Islet precursor cell (in vitro differentiated cells): Measurements from ENCODE around the gene CCBE1.

ENCODE experiments used
- DNase-seq: peaks from one replicate; pipeline ENCODE4 v3.0.0-alpha.2; 2018

Gene CCBE1

DNA sequence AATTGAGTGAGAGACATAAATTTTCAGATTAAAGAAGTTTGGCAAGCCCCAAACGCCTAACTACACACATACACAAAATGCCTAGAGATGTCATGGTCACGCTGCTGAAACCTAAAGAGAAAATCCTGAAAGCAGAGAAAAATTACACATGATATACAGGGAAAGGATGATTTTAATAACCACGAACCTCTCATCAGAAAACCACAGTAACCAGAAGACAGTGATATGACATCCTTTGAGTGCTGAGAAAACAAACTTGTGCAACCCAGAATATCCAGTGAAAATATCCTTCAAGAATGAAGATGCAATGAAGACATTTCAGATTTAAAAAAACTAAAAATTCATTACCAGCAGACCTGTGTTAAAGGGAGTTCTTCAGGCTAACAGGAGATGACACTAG is 215.8 kb downstream of the CCBE1 start:
- DNase-seq, result no peak

DNA sequence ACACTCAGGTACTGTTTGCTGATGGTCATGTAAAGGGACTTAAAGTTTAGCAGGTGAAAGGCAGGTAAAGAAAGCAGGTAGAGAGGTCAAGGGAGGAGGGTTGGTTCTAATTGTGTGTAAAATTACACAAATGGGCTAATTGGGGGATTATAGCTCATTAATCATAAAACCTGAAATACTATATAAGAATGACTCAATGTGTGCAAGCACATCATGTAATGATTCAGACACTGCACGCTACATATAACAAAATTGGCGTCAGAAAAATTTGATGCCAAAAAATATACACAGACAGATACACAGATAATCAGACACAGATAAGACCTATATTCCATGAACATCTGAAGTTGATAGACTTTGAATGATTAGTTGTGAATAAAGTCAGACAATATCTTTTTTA is 217.4 kb downstream of the CCBE1 start:
- no peak for DNase-seq

DNA sequence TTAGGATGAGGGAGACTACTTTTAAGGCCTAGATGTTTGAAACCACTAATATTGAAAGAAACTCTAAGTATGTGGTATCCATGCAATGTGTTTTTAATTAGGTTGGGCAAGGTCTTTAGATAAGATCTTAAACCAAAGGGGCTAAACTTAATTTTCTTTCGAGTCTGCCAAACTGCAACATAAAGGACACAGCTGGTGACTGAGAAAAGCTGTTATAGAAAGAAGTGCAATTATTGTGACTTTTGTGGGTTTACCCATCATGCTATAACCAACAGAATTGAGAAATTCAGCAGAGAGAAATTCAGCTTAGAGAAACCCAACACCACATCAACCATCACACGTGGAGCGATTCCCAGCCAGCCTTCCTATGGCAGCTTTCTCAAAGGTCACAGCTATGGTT is 218.6 kb downstream of the CCBE1 start:
- no peak for DNase-seq

DNA sequence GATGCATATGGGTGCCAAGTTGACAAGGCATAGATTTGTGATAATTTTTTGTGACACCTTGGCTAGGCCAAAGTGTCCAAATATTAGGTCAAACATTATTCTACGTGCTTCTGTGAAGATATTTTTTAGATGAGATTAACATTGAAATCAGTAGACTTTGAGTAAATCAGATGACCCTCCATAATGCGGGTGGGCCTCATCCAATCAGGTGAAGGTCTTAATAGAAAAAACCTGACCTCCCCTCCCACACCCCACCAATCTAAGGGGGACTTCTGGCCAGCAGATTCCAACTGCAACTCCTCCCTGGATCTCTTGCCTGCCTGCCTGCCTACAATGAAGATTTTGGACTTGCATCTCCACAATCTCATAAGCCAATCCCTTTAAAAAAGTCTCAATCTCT is 219.4 kb downstream of the CCBE1 start:
- DNase-seq, result no peak

DNA sequence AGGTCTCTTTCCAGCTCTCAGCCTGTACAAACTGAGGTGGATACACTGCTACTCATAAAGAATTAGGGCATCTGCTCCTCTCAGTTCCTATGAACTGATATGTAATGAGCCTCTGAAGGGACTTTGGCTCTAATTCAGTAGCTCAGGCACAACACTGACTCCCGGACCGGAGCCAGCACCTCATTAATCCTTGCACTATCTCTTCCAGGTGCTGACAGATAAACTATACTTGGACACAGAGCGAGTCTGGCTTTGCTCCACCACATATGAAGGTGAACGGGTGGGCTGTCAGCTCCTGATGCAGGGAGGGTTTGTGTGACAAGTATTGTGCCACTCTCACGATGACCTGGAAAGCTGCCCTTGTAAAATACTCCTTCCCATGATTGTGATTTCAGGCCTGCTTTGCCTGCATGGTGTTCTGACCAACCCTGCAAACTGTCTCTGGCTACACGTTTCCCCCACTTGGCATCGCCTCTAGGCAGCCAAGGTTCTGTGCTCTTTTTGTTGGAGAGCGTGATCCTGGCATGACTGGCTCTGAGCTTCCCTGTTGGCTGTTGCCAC is 226.6 kb downstream of the CCBE1 start:
- no peak for DNase-seq

DNA sequence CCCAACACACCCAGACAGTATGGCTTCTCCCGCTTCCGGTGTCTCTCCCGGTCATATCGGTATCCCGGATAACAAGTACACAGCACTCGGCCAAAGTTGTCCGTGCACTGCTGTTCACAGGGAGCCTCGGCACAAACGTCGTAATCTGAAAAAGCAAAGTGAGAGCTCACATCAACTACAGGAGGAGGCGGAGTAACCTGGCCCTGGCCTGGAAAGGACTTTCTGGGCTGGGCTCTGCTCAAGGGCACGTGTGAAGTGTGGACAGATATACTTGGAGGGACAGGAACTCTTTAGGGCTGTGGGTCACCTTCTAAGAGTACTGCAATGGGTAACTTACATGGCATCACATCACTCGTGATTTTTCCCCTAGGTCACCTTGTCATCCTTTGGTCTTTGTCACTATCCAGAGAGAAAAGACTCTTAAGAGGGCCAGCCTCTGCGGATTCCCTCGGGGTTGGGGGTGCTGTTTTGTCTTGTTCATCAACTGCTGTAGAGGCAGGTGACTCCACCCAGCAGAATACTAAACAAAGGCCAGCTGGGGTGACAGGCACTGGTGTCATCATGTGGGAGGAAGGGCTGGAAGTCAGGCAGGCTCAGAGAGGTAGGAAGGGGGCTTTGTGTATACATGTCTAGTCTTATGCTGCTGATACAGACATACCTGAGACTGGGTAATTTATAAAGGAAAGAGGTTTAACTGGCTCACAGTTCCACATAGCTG is 227.6 kb downstream of the CCBE1 start:
- DNase-seq, result no peak

GRCh38 chr18:59468821-59469220 is 228.4 kb downstream of the CCBE1 start:
- no peak for DNase-seq

- DNase-seq, result no peak
These were observed 229.7 kb downstream of the CCBE1 start for GRCh38 chr18:59467497-59467896.

DNA sequence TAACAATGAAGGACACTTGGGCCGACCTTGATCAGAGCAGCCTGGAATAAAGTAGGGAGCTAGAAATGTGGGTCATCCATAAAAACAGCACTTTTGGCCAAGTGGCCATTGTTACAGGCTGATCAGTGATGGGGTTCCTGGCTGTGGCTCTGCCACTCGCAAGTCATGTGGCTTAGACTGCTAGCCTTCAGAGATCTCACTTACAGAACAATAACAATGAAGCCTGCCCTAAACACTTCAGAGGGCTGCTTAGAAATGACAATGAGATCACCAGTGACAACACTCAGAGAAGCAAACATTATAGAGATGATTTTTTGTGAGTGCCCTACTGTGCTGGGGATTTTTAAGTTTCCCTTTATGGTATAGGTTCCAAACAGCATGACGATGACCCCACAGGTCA is 230.2 kb downstream of the CCBE1 start:
- DNase-seq, result no peak

GRCh38 chr18:59464486-59464885 is 232.7 kb downstream of the CCBE1 start:
- no peak for DNase-seq

- no peak for DNase-seq
These were observed 236.1 kb downstream of the CCBE1 start for GRCh38 chr18:59461171-59461570.

GRCh38 chr18:59460072-59460420 is 237.2 kb downstream of the CCBE1 start:
- no peak for DNase-seq

DNA sequence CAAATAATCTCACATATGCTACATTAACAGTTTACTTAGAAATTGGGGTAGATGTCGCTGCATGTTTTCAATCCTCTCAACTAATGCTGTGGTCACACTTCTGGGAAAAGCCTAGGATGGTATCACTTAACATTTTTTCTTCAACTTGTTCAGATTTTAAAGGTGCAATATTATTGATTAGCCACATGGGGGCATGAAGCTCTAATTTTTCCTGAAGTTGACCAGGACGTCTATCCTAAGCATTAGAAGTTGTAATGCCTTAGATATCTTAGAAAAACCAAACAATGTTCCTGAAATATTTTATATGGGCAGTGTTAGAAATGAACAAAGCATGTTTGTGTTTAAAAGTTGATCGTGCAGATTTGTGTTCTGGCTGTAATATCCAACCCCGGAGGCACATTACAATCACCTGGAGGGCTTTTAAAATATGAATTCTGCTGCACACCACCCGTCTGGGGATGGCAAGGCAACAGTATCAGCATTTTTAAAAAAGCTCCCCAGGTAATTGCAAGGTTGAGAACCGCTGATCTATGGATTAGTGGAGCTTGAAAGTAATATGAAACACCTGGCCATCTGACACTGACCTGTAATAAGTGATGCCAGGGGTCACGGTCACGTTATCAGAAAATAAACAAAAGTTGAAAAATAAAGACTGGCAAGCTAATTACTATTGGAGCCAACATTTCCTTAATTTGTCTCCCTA is 237.7 kb downstream of the CCBE1 start:
- DNase-seq, result no peak

GRCh38 chr18:59458575-59458974 is 238.6 kb downstream of the CCBE1 start:
- peak; percentile 61 for DNase-seq

DNA sequence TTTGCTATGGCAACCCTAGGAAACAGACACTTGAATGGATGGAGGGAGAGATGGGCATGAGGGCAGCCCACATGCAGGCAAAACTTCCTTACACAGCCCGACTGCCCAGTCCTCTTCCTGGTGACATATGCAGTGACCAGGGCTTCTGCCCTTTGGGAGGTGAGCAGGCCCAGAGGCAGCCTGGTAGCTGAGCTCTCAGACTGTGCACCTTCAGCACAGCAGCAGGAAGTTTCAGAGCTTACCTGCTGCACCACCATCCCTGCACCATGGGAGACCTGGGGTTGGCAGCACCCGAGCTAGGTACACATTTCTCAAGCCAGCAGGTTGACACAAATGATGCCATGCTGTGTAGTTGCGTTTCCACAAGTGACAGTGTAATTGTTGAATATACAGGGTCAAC is 240.6 kb downstream of the CCBE1 start:
- DNase-seq, result no peak

DNA sequence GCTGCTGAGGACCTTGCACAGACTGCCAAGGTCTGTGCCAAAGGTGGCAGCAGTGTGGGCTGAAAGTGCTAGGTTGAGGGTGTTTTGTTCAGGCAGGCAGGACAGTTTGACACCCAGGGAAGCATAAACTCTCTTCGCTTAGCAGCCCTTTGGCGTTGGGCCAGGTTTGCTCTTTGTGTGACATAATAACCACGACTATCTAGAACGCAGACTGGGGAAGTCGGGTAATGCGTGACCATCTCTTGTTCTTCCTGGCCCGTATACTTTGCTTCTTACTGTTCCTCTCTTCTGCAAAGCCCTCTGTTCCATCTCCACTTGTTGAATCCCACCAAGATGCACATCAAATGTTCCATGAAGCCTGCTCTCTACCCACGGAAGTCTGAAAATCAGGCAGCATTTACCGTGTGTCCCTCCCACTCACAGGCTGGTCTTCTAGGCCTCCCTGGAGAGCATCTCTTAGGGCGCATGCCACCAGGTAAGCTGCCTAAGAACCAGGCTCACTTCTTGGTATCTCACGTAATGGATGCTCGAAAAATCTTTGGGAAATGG is 241.4 kb downstream of the CCBE1 start:
- DNase-seq, result no peak

DNA sequence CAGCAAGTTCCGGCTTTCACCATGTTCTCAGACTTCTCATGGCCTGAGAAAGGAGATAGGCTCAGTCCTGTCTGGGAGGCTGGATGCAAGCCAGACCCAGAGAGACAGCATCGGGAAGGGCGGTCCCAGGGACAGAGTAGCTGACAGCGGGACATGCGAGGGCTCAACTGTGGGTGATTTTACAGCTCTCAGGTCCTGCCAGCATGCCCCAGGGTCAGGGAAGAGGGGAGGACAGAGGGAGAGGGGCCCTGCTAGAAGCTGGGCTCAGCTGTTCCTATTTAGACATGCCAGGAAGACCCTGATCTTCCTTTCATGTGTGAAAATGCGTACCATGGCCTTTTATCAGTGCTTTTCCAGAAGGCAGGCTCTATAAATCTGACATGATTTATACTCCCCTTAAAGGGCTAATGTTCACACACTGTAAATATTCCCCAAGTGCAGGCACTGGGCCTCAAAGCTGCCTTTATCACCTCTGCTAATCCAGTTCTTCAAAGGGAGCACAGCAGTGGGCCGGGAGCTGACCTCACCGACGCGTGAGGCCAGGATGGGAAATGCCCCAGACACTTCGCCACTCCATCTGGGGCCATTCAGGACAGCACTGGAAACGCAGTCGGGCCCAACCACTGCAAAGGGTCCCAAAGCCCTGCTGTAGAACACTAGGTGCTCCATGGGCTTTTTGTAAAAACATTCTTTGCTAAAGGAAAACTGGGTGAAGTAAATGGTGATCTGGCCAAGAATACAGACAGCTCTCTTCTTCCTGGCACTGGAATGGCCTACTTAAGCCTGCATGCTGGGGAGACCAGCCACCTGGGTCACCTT is 242.1 kb downstream of the CCBE1 start:
- DNase-seq, result peak; percentile 90

DNA sequence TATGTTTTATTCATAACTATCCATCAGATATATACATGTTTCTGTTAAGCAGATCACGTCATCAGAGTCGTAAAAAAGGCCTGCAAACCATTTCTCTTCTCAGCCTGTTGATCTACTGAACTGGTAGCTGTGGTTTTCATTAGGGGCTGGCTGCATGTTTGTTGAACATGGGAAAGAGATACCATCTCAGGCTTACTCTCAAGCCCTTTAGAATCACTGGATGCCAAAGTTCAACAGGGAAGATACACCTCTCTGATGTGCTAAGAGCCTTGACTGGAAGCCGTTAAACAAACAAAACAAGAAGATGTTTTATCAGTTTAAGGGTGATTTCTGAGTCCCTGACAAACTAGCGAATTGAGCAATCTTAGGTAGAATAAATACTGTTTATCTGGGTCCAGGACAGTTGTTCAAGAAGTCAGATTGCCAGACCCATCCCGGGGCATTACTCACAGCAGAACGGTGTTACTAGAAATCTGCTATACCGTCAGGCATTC is 243.7 kb downstream of the CCBE1 start:
- peak; percentile 64 for DNase-seq

GRCh38 chr18:59451963-59452362 is 245.3 kb downstream of the CCBE1 start:
- no peak for DNase-seq

- no peak for DNase-seq
These were observed 246.2 kb downstream of the CCBE1 start for GRCh38 chr18:59451073-59451472.

DNA sequence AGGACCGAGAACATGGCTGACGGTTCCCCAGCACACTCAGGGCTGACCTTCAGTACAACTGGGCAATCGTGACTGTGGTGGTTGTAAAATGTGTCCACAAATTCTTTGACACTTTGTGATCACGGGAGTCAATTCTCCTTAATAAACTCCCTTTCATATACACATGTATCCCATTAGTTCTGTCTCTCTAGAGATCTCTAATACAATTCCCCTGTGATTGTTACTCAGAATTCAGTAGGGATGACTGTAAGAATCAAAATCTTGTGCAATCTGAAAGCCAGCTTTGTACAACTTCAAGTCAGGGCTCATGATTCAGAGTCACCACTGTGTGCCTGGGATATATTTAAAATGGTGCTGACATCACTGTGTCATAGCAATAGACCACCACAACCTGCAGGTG is 248.7 kb downstream of the CCBE1 start:
- no peak for DNase-seq

DNA sequence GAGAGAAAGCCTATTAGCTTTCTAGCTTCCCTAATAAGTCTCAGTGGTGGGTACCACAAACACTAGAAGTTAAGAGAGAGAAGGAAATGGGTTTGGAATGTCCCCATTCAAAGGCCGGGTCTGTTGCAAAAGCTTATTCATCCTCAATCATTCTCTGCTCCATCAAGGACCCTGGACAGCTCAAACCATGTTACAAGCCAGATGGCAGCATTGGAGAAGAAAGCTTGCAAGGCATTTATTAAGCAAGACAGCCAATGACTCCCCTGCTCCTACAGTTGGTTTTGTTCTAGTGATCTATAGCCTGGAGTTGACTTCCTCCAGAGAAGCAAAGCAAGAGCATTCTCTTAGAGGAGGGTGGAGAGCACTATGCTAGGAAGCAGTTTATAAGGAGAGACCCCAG is 251.2 kb downstream of the CCBE1 start:
- peak; percentile 76 for DNase-seq
